HepG2 (cell line): ENCODE results near the gene ZNF683. TPM values are rescaled to one million over a fixed set of nuclear protein-coding genes. Genes with fewer than 3 reads are reported as not detected.

ENCODE experiments used
- ARNT2 ChIP-seq: sonication (generic); formaldehyde crosslinking; IDR thresholded peaks from 2 replicates; pipeline ENCODE4 v1.8.0; 2022; ENCODE audit warnings: mild to moderate bottlenecking, low read depth, missing genetic modification reagents, moderate library complexity
- ATF4 ChIP-seq, 2 experiments: fragments of 450-650 bp in 1 of 2; sonication (generic) in 1 of 2; formaldehyde crosslinking; IDR thresholded peaks; 2 replicates each; pipeline versions ENCODE4 v1.5.0 to v1.8.0; 2020 to 2022; ENCODE audit warnings: mild to moderate bottlenecking in 1 of 2, missing genetic modification reagents in 1 of 2
- HNF4G ChIP-seq, 2 experiments: sonication (generic) in 1 of 2; formaldehyde crosslinking in 1 of 2; IDR thresholded peaks; 2 replicates each; pipeline versions ENCODE4 v1.4.0 to v1.6.1; 2011 to 2020; ENCODE audit warnings: borderline replicate concordance in 2 of 2, low read depth in 2 of 2, mild to moderate bottlenecking in 2 of 2, low read length in 1 of 2, missing genetic modification reagents in 1 of 2, moderate library complexity in 1 of 2
- KDM4B ChIP-seq: sonication (generic); formaldehyde crosslinking; IDR thresholded peaks from 2 replicates; pipeline ENCODE4 v1.4.0; 2020; ENCODE audit warnings: missing genetic modification reagents
- MXI1 ChIP-seq: IDR thresholded peaks from 3 replicates; pipeline ENCODE4 v1.6.1; 2012; ENCODE audit warnings: low read depth, low read length, inconsistent platforms, borderline replicate concordance
- NCOA2 ChIP-seq: sonication (generic); formaldehyde crosslinking; IDR thresholded peaks from 2 replicates; pipeline ENCODE4 v1.8.0; 2022; ENCODE audit warnings: inconsistent platforms
- NFKB2 ChIP-seq: sonication (generic); formaldehyde crosslinking; IDR thresholded peaks from 2 replicates; pipeline ENCODE4 v1.4.0; 2020; ENCODE audit warnings: missing genetic modification reagents, borderline replicate concordance
- SP140L ChIP-seq: sonication (generic); formaldehyde crosslinking; IDR thresholded peaks from 2 replicates; pipeline ENCODE4 v1.4.0; 2020; ENCODE audit warnings: missing genetic modification reagents, borderline replicate concordance
- STAG1 ChIP-seq: sonication (generic); formaldehyde crosslinking; IDR thresholded peaks from 2 replicates; pipeline ENCODE4 v1.4.0; 2020; ENCODE audit warnings: missing genetic modification reagents
- SYNCRIP ChIP-seq: fragments of 200-400 bp; formaldehyde crosslinking; IDR thresholded peaks from 2 replicates; pipeline ENCODE4 v1.6.1; 2018; ENCODE audit warnings: mild to moderate bottlenecking, low read depth, low read length; ENCODE audit not compliant: insufficient read depth
- TBX3 ChIP-seq: fragments of 450-650 bp; IDR thresholded peaks from 2 replicates; pipeline ENCODE4 v1.6.1; 2017; ENCODE audit warnings: antibody characterized with exemption, mild to moderate bottlenecking, inconsistent platforms, borderline replicate concordance
- TFE3 ChIP-seq: IDR thresholded peaks from 2 replicates; pipeline ENCODE4 v1.6.1; 2016
- TOPORS ChIP-seq: sonication (generic); formaldehyde crosslinking; IDR thresholded peaks from 2 replicates; pipeline ENCODE4 v1.8.0; 2023; ENCODE audit warnings: mild to moderate bottlenecking, missing genetic modification reagents
- ZBTB10 ChIP-seq: sonication (generic); formaldehyde crosslinking; IDR thresholded peaks from 2 replicates; pipeline ENCODE4 v1.4.0; 2020; ENCODE audit warnings: missing genetic modification reagents, borderline replicate concordance
- ZBTB14 ChIP-seq: sonication (generic); formaldehyde crosslinking; IDR thresholded peaks from 2 replicates; pipeline ENCODE4 v1.4.0; 2020; ENCODE audit warnings: missing genetic modification reagents
- ZFP37 ChIP-seq: sonication (generic); formaldehyde crosslinking; IDR thresholded peaks from 2 replicates; pipeline ENCODE4 v1.4.0; 2020; ENCODE audit warnings: missing genetic modification reagents, borderline replicate concordance
- ZNF225 ChIP-seq: sonication (generic); formaldehyde crosslinking; IDR thresholded peaks from 2 replicates; pipeline ENCODE4 v1.4.0; 2020; ENCODE audit warnings: mild to moderate bottlenecking, missing genetic modification reagents
- ZNF354B ChIP-seq: sonication (generic); formaldehyde crosslinking; IDR thresholded peaks from 2 replicates; pipeline ENCODE4 v1.8.0; 2022; ENCODE audit warnings: mild to moderate bottlenecking, missing genetic modification reagents
- ZNF768 ChIP-seq: sonication (generic); formaldehyde crosslinking; IDR thresholded peaks from 2 replicates; pipeline ENCODE4 v1.4.0; 2020; ENCODE audit warnings: missing genetic modification reagents
- ZNF775 ChIP-seq: sonication (generic); formaldehyde crosslinking; IDR thresholded peaks from 2 replicates; pipeline ENCODE4 v1.4.0; 2020; ENCODE audit warnings: missing genetic modification reagents, mild to moderate bottlenecking, moderate library complexity, borderline replicate concordance
- polyA plus RNA-seq, 8 experiments: library from polyadenylated mRNA; depleted of rRNA in 3 of 8; stranded (reverse) in 7 of 8; unstranded in 1 of 8; fragments of >200 nt; fragmentation: Illumina TruSeq in 4 of 8; extraction: Trizol in 4 of 8; gene quantifications; 2 replicates each; pipeline versions ENCODE4 v1.2.1 to v1.2.3, GENCODE V29; 2011 to 2016; ENCODE audit warnings: low read depth in 4 of 8, missing spikeins in 1 of 8, mixed read lengths in 1 of 8; ENCODE audit not compliant: insufficient read depth in 1 of 8
- total RNA-seq, 5 experiments: library from RNA; depleted of rRNA; stranded (reverse); fragments of >200 nt; fragmentation: Illumina TruSeq; extraction: Trizol; gene quantifications; 2 replicates each; pipeline ENCODE4 v1.2.3, GENCODE V29; 2016; ENCODE audit warnings: low read depth in 1 of 5

Gene ZNF683
- total and polyA plus RNA-seq, 2 of the 13 experiments (the other 11 are each of a cell fraction or from before 2014, with no cell fraction given) = not detected

- TF ChIP-seq ZFP37 (CRISPR knock-in tag) (no peak), ZNF354B (no peak), STAG1 (CRISPR knock-in tag) (peak; percentile 18), TBX3 (peak; percentile 39; the same call in 1 of the 2 replicates), ARNT2 (no peak), HNF4G (IDR thresholded peaks at IDR 0.05; ENCODE audit: borderline replicate concordance, low read depth, low read length) (peak; percentile 91), HNF4G (CRISPR knock-in tag; IDR thresholded peaks at IDR 0.05; ENCODE audit: borderline replicate concordance, low read depth) (peak; percentile 55; the same call in 1 of the 2 replicates), ZNF775 (CRISPR knock-in tag) (no peak), ZNF225 (CRISPR knock-in tag) (no peak), ZNF768 (CRISPR knock-in tag) (peak; percentile 96), SP140L (CRISPR knock-in tag) (no peak), ZBTB14 (CRISPR knock-in tag) (no peak), TFE3 (CRISPR knock-in tag) (no peak), ZBTB10 (CRISPR knock-in tag) (no peak), SYNCRIP (no peak), MXI1 (peak; percentile 24; the same call in 1 of the 3 replicates), NFKB2 (CRISPR knock-in tag) (0 out of 2 replicates have a peak, but pooled peaks have one; percentile 29), NCOA2 (CRISPR knock-in tag) (0 out of 2 replicates have a peak, but pooled peaks have one; percentile 19), ATF4 (CRISPR knock-in tag; IDR thresholded peaks at IDR 0.05) (0 out of 4 replicates have a peak, but pooled peaks of 1 of the 2 experiments have one; percentile 30), KDM4B (CRISPR knock-in tag) (no peak), TOPORS (CRISPR knock-in tag) (no peak)
These were observed 13.9 kb downstream of the ZNF683 start (continued) for GRCh38 chr1:26358411-26359384.
